Lower leg skin (tissue), 4 donors: ENCODE data around the gene KRT27. TPM values are rescaled to one million over a fixed set of nuclear protein-coding genes. Genes with fewer than 3 reads are reported as not detected.

Experiments
- DNase-seq, 2 donors: peaks; one replicate each; pipeline ENCODE4 v3.0.0-alpha.2; 2019; ENCODE audit warnings: low spot score in 2 of 2
- H3K4me3 ChIP-seq: fragments of 200-600 bp; sonication (generic); 2 replicates; pipeline ENCODE4 v1.5.1; 2017; ENCODE audit warnings: mild to moderate bottlenecking, low read depth; ENCODE audit not compliant: poor library complexity, severe bottlenecking
- CTCF ChIP-seq, 3 donors: fragments of 450-650 bp; IDR thresholded peaks; one replicate each; pipeline ENCODE4 v1.5.1; 2016; ENCODE audit warnings: antibody characterized with exemption in 3 of 3, mild to moderate bottlenecking in 3 of 3, moderate library complexity in 2 of 3
- POLR2A ChIP-seq, 2 donors: fragments of 450-650 bp; IDR thresholded peaks; one replicate each; pipeline ENCODE4 v1.6.1; 2016 to 2017; ENCODE audit warnings: antibody characterized with exemption in 2 of 2, mild to moderate bottlenecking in 1 of 2, moderate library complexity in 1 of 2
- WGBS, 2 donors: methylation state at CpG; one replicate each; pipeline ENCODE4 v1.1.5; 2018; 5-methylcytosine and 5-hydroxymethylcytosine counted together
- intact Hi-C: fragments of 100-400 bp; cut with DNase I; formaldehyde crosslinking; loops from one replicate; pipeline ENCODE4 v1.15.0; 2023; ENCODE audit warnings: low total_unique reads
- total RNA-seq, 4 donors: library from RNA; depleted of rRNA; stranded (reverse); fragments of >200 nt; gene quantifications; one replicate each; pipeline ENCODE4 v1.1.0, GENCODE V29; 2016

Gene KRT27
- total RNA-seq, 4 donors from 2014 or later, result 0.52 to 69.8 (median 1.3) TPM; not detected in 1

- DNase-seq, result no peak
- no peak overlapping the region for H3K4me3 ChIP-seq
- TF ChIP-seq CTCF (IDR thresholded peaks at IDR 0.05) (no peak), POLR2A (IDR thresholded peaks at IDR 0.05) (no peak)
- intact Hi-C loops, result no loop called here
- 34 to 56% methylated on average over 4 of the region's 4 CpGs for WGBS, 2 donors
Measured at GRCh38 chr17:40813804-40814203, 31.5 kb upstream of the KRT27 start.

GRCh38 chr17:40812639-40813038 is 30.3 kb upstream of the KRT27 start:
- 77 to 87% methylated on average over 3 of the region's 3 CpGs for WGBS, 2 donors
- no peak overlapping the region for H3K4me3 ChIP-seq
- DNase-seq, result no peak
- TF ChIP-seq POLR2A (IDR thresholded peaks at IDR 0.05) (no peak), CTCF (IDR thresholded peaks at IDR 0.05) (no peak)
- intact Hi-C loops, result no loop called here

- WGBS, 2 donors, result 61 to 63% methylated on average over 6 of the region's 6 CpGs
- no peak overlapping the region for H3K4me3 ChIP-seq
- DNase-seq, result no peak
- no peak for TF ChIP-seq POLR2A (IDR thresholded peaks at IDR 0.05)
- no peak for TF ChIP-seq CTCF (IDR thresholded peaks at IDR 0.05)
- intact Hi-C loops, result no loop called here
Measured at GRCh38 chr17:40810494-40810893, 28.1 kb upstream of the KRT27 start.

- DNase-seq, result no peak
- no peak overlapping the region for H3K4me3 ChIP-seq
- no peak for TF ChIP-seq POLR2A (IDR thresholded peaks at IDR 0.05)
- intact Hi-C loops, result loop anchor here (5.0 to 10.0 kb wide), 3 partner anchors 95 to 857 kb away; no protein-coding TSS in a partner anchor
- WGBS, 2 donors, result 36 to 58% methylated on average over 2 of the region's 2 CpGs
Measured at GRCh38 chr17:40809721-40810421, 27.5 kb upstream of the KRT27 start.

- WGBS, 2 donors, result 73 to 82% methylated on average over 3 of the region's 3 CpGs
- no peak overlapping the region for H3K4me3 ChIP-seq
- TF ChIP-seq CTCF (IDR thresholded peaks at IDR 0.05) (no peak), POLR2A (IDR thresholded peaks at IDR 0.05) (no peak)
- DNase-seq, result no peak
- intact Hi-C loops, result loop anchor here (5.0 to 10.0 kb wide), 3 partner anchors 99 to 861 kb away; no protein-coding TSS in a partner anchor
Measured at GRCh38 chr17:40806131-40806530, 23.8 kb upstream of the KRT27 start.

- WGBS, 2 donors, result 13 to 15% methylated on average over 13 of the region's 13 CpGs
- TF ChIP-seq CTCF (IDR thresholded peaks at IDR 0.05) (peak in 1 of 3 donors; percentile 81), POLR2A (IDR thresholded peaks at IDR 0.05) (no peak)
- DNase-seq, result peak; percentile 74 to 95
- no peak overlapping the region for H3K4me3 ChIP-seq
- intact Hi-C loops, result loop anchor here (10.0 kb wide), 2 partner anchors 101 to 741 kb away; no protein-coding TSS in a partner anchor
Measured at GRCh38 chr17:40803617-40804082, 21.3 kb upstream of the KRT27 start.
